K562 (cell line): ENCODE results near the gene EIF2S1.

ENCODE experiments used
- BRD9 ChIP-seq: fragments of 450-650 bp; IDR thresholded peaks from 2 replicates; pipeline ENCODE4 v1.6.1; 2018; ENCODE audit warnings: low read depth; ENCODE audit not compliant: partially characterized antibody
- POLR2H ChIP-seq: IDR thresholded peaks from 2 replicates; pipeline ENCODE4 v1.6.1; 2016; ENCODE audit warnings: missing genetic modification characterization, low read depth, mild to moderate bottlenecking, control low read depth, missing compliant biosample characterization, moderate library complexity
- SIX5 ChIP-seq, 2 experiments: IDR thresholded peaks; 2 replicates each; pipeline ENCODE4 v1.6.1; 2011; ENCODE audit warnings: low read length in 2 of 2, borderline replicate concordance in 1 of 2, low read depth in 1 of 2, mild to moderate bottlenecking in 1 of 2, moderate library complexity in 1 of 2; ENCODE audit not compliant: insufficient read depth in 1 of 2
- TBL1XR1 ChIP-seq, 2 experiments: IDR thresholded peaks; 2 replicates each; pipeline ENCODE4 v1.6.1; 2012; ENCODE audit warnings: improper control_type of control experiment in 2 of 2, low read length in 2 of 2, mild to moderate bottlenecking in 1 of 2
- TF ChIP-seq, protein P1 (sequence below), 3 experiments: IDR thresholded peaks in 2 of 3; conservative IDR thresholded peaks in 1 of 3; 2 replicates each; pipeline ENCODE4 v1.5.1; 2011 to 2012; ENCODE audit warnings: low read length in 3 of 3, mild to moderate bottlenecking in 3 of 3, control low read depth in 2 of 3, improper control_type of control experiment in 1 of 3, inconsistent platforms in 1 of 3, low read depth in 1 of 3, mixed read lengths in 1 of 3, moderate library complexity in 1 of 3; ENCODE audit not compliant: insufficient read depth in 2 of 3

- TF ChIP-seq BRD9 (no peak), POLR2H (tag) (no peak), TBL1XR1 (IDR thresholded peaks at IDR 0.05; ENCODE audit: low read length in 2 of 2) (no peak), SIX5 (IDR thresholded peaks at IDR 0.05; ENCODE audit: borderline replicate concordance in 1 of 2, insufficient read depth in 1 of 2, low read depth in 1 of 2, low read length in 2 of 2) (no peak)
- TF ChIP-seq, protein P1, sequence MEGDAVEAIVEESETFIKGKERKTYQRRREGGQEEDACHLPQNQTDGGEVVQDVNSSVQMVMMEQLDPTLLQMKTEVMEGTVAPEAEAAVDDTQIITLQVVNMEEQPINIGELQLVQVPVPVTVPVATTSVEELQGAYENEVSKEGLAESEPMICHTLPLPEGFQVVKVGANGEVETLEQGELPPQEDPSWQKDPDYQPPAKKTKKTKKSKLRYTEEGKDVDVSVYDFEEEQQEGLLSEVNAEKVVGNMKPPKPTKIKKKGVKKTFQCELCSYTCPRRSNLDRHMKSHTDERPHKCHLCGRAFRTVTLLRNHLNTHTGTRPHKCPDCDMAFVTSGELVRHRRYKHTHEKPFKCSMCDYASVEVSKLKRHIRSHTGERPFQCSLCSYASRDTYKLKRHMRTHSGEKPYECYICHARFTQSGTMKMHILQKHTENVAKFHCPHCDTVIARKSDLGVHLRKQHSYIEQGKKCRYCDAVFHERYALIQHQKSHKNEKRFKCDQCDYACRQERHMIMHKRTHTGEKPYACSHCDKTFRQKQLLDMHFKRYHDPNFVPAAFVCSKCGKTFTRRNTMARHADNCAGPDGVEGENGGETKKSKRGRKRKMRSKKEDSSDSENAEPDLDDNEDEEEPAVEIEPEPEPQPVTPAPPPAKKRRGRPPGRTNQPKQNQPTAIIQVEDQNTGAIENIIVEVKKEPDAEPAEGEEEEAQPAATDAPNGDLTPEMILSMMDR (IDR thresholded peaks at IDR 0.05 in 2 of 3, conservative IDR thresholded peaks at IDR 0.05 in 1 of 3; ENCODE audit: insufficient read depth in 2 of 3, low read depth in 1 of 3, low read length in 3 of 3) = no peak
These were observed 14.5 kb upstream of the EIF2S1 start for GRCh38 chr14:67345583-67345982.
